Liver (tissue), 3 donors: Measurements from ENCODE around the gene MGAT4A.

ENCODE experiments used
- SP1 ChIP-seq: IDR thresholded peaks from 2 replicates; pipeline ENCODE4 v1.6.1; 2018; ENCODE audit warnings: antibody characterized with exemption, mild to moderate bottlenecking
- TF ChIP-seq, protein P1 (sequence below): fragments of 150-350 bp; IDR thresholded peaks from 2 replicates; pipeline ENCODE4 v1.5.1; 2017; ENCODE audit warnings: improper control_type of control experiment, low read depth, low read length; ENCODE audit not compliant: missing input control
- donor health status: healthy.
- donor health status: healthy.

- TF ChIP-seq, protein P1, sequence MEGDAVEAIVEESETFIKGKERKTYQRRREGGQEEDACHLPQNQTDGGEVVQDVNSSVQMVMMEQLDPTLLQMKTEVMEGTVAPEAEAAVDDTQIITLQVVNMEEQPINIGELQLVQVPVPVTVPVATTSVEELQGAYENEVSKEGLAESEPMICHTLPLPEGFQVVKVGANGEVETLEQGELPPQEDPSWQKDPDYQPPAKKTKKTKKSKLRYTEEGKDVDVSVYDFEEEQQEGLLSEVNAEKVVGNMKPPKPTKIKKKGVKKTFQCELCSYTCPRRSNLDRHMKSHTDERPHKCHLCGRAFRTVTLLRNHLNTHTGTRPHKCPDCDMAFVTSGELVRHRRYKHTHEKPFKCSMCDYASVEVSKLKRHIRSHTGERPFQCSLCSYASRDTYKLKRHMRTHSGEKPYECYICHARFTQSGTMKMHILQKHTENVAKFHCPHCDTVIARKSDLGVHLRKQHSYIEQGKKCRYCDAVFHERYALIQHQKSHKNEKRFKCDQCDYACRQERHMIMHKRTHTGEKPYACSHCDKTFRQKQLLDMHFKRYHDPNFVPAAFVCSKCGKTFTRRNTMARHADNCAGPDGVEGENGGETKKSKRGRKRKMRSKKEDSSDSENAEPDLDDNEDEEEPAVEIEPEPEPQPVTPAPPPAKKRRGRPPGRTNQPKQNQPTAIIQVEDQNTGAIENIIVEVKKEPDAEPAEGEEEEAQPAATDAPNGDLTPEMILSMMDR = no peak
- TF ChIP-seq SP1 = peak; percentile 85
Observed at GRCh38 chr2:98583816-98584618, 146.9 kb downstream of the MGAT4A start.
